Islet of Langerhans (tissue), 1 donor: Measurements from ENCODE around the gene PGA3.
"Not testable (repeated sequence)": the region's sequence is repeated elsewhere in the genome, so short reads cannot be mapped to it uniquely, and the experiment has no call there.

Source experiments
- FAIRE-seq: peaks from one replicate; lab custom pipeline; 2011; peaks lifted over from hg19 to GRCh38; lab: Jason Lieb, UNC

Gene PGA3

DNA sequence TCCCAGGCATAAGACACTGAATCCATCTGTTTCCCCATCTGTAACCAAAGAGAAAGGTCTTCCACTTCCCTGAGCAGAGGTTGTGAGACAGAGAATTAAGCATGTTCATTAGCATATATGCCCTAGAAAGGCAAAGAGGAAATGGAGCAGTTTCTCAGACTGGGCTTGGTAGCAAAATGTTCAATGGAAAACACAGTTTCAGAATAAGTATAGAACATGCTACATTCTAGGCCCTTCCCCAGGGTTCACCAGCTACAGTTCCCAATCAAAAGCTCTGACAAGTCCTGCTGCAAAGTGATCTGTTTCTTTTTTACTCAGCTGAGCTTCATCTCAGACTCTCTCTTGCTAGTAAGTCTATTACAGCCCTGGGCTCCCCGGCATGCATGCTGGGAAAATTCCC is 49.0 kb downstream of the PGA3 start:
- not testable (repeated sequence) for FAIRE-seq

DNA sequence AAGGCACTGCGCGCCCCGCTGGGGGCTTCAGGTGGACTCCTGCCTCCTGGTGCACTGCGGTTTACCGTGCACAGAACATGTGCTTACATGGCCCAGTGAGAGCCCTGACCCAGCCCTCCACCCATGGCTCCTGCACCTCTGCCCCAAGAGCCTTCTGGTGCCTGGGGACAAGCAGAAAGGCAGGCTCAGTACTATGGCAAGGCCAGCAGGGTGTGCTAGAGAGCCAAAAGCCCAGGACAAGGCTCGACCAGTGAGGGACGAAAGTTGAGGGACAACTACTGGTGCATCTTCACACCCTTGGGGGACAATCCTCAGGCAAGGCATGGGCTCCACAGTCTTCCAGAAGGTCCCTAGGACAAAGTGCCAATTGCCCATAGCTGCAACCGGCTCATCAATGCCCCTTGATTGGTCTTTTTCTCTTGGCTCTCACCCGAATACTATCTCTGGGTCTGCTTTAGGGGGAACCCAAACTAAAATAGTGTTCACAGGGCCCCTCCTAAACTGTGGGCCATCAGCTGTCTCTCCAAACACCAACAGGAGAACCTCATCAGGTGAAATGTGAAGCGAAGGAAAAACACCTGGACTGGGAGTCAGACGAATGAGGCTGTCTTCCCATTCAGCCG is 51.2 kb downstream of the PGA3 start:
- FAIRE-seq, result no peak

DNA sequence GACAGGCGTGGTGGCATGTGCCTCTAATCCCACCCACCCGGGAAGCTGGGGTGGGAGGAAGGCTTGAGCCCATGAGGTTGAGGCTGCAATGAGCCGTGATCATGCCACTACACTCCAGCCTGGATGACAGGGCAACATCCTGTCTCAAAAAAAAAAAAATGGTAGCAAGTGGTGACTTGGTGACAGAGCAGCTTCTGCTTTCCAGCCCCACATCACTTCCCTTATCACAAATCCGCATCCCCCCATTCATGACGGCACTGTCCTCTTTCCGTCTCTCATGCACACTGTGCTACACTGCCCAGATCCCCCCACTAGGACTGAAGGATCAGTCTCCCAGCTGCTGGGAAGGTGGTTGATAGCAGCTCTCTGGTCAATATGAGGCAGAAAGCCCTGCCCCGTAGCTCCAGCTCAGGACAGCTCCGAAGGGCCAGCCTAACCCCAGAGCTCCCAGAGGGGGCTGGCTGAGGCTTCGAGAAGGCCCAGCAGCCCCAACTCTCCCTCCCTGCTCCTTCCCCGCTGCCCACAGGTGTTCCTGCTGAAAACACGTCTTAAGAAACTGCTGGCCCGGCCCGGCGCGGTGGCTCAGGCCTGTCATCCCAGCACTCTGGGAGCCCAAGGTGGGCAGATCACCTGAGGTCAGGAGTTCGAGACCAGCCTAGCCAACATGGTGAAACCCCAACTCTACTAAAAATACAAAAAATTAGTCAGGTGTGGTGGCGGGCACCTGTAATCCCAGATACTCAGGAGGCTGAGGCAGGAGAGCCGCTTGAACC is 53.6 kb downstream of the PGA3 start:
- no peak for FAIRE-seq

DNA sequence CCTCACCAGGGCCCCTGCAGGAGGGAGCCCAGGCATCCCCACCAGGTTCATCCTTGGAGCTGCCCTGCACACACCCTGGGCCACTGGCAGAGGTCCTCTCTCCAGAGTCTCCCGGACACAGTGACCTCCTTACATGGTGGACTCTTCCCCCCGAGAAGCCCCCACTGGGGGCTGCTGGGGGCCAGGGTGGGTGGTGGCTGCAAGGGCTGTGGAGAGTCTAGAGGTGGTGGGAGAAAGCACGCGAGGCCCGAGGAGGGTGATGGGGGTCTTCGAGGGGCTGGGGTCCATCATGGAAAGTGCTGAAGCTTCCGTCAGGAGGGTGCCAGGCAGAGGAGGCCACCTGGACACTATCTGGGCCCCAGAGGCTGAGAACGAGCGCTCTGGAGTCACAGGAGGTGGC is 55.2 kb downstream of the PGA3 start:
- no peak for FAIRE-seq

DNA sequence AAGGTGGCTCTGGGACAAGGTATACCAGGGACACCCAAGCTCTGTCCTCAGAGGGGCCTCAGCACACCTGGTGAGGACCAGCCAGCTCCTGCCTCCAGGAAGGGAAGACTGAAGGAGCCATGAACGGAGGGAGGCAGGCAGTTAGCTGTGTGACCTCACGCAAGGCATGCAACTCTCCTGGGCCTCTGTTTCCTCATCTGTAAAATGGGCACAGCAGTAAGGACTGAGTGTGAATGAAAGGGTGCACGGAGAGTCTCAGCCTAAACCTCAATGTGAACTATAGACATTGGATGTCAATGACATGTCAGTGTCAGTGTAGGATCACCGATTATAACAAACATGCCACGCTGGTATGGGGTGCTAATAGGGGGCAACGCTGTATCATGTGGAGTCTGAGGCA is 56.0 kb downstream of the PGA3 start:
- no peak for FAIRE-seq
